Activated CD8-positive, alpha-beta memory T cell treated with anti-CD3 and anti-CD28 coated beads for 24 hours (primary cell): Measurements from ENCODE around the gene CEMIP2.
"Not testable (repeated sequence)": the region's sequence is repeated elsewhere in the genome, so short reads cannot be mapped to it uniquely, and the experiment has no call there.

ENCODE experiments used
- DNase-seq: peaks from one replicate; pipeline ENCODE4 v3.0.0-alpha.2; 2020

CEMIP2 gene

DNA sequence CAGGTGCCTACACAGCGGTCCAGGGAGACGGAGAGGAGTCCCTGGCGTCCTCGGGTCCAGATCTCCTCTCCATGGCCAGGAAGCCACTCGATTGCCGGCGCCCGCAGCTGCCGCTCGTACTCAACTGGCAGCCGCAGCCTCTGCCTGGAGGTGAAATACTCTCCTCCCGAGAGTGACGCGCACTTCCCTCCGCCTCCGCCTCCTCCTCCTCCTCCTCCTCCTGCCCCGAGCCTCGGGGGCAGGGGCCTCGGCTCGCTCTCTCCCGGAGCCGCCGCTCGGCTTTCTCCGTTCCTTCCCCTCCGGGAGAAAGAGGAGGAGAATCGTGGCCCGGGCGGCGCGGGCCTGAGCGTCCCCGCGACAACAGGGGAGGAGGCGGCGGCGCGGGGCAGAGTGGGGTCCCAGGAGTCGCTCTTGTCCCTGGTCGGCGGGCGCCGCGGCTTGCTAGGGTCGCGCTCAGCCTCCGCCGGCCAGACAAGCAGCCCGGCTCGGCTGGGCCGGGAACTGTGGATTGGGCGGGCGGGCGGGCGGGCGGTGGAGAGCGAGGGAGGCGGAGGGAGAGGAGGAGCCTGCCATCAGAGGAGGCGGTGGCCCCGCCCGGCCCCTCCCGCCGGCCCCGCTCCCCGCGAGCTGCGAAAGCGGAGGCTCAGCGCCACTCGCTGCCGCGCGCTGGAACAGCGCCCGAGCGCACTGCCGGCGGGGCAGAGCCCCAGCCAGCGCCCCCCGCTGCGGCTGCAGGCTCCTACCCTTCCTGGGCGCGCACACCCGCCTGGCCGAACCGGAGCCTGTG lies at the start of gene CEMIP2:
Gene CEMIP2, minus strand, starts transcription at position 126 of the 787 bp plus-strand sequence. CDS start 18,140 bp downstream, outside the sequence.
- DNase-seq, result peak; percentile 92

- no peak for DNase-seq
Observed at GRCh38 chr9:71816916-71817451, 48.7 kb upstream of the CEMIP2 start.

GRCh38 chr9:71814815-71815214 lies 46.5 kb upstream of the CEMIP2 start:
- DNase-seq, result no peak

DNA sequence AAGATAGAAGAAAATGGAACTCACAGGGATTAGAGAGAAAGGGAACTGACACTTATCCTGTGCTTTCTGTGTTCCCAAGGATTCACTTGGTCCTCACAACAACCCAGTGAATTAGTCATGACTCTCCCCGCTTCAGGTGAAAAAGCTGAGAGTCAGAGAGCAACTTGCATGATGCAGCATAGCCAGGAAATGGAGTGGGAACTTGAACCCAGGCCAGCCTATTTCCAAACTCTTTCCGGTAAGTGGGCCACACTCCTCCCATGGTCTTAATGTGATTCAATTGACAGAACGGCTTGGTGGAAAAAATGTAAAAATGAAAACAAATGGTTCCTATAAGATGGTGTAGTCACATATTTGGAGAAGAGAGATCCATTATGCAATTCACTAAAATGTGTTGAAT lies 45.9 kb upstream of the CEMIP2 start:
- no peak for DNase-seq

DNA sequence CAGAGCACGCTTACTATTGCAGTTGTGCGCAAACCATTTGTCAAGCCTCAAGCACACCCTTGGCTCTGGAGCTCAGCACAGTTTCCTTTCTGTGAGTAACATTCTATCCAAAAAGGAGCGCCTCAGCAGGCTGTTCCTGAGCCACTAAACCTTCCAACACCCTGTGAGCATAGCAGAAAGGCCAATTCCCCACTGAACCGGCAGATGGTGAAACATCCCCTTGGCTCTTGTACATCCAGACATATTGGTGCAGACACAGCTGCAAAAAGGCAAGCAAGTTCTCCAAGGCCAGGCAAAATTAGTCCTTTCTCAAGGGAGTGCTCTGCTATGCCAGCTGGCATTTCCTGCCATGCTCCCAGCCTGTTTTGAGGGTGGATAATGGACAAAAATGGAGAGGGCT lies 44.1 kb upstream of the CEMIP2 start:
- DNase-seq, result no peak

DNA sequence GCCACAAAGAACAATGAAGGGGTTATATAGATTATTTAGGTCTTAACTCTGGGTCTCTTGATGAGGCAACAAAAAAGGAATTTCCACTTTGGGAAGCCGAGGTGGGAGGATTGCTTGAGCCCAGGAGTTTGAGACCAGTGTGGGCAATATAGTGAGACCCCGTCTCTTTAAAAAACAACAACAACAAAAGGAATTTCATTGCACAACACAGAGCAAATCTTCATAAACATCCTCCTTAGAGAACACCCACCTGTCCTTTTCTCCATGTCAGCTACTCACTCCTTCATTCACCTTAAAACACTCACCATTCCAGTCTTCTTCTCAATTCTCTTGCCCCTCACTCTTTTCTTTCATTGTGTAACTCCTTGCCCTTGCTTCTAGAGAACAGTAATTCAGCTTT lies 39.8 kb upstream of the CEMIP2 start:
- DNase-seq, result no peak

DNA sequence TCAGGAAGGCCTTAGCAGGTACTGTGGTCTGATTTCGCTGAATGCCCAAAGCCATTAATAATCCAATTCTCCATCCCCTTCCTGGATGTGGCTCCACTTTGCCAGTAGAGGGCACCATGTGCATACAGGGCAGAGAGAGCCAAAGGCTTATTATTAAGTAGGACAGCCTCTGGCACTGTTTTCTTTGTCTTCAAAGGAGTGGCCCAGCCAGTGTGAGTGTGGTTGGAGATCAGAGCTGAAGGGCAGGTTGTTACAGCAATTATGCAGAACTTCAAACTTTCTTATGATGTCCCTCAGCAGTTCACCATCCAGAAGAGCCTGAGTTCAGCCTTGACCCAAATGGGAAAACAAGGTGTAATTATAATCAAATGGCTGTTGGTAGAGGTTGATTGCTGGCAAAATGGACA lies 38.6 kb upstream of the CEMIP2 start:
- peak; percentile 75 for DNase-seq

- not testable (repeated sequence) for DNase-seq
Observed at GRCh38 chr9:71805096-71805495, 36.8 kb upstream of the CEMIP2 start.

GRCh38 chr9:71801826-71802225 lies 33.5 kb upstream of the CEMIP2 start:
- DNase-seq, result no peak

DNA sequence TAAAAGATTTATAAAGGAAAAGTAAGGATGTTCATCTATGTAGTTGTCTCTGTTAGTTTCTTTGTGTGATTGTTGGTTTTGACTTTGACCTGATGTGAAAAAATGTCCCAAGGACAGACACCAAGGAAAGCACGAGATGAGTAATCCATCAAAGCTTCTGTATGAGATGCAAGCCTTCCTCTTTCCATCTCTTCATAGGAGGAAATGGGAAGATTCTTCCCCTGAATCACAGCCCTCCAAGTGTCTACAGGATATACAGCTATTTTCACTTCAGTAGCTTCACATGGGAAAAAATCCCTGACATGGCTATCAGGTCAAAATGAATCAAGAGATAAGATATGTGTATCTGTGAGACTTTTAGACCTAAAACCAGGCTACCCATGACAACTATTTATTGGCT lies 29.0 kb upstream of the CEMIP2 start:
- DNase-seq, result no peak

- DNase-seq, result no peak
Observed at GRCh38 chr9:71796100-71796767, 27.9 kb upstream of the CEMIP2 start.

- DNase-seq, result no peak
Observed at GRCh38 chr9:71795097-71795813, 26.9 kb upstream of the CEMIP2 start.

- DNase-seq, result no peak
Observed at GRCh38 chr9:71793386-71794105, 25.2 kb upstream of the CEMIP2 start.

GRCh38 chr9:71791875-71792274 lies 23.6 kb upstream of the CEMIP2 start:
- DNase-seq, result no peak

- no peak for DNase-seq
Observed at GRCh38 chr9:71790296-71790695, 22.0 kb upstream of the CEMIP2 start.

GRCh38 chr9:71783120-71783523 lies 14.8 kb upstream of the CEMIP2 start:
- DNase-seq, result peak; percentile 88

DNA sequence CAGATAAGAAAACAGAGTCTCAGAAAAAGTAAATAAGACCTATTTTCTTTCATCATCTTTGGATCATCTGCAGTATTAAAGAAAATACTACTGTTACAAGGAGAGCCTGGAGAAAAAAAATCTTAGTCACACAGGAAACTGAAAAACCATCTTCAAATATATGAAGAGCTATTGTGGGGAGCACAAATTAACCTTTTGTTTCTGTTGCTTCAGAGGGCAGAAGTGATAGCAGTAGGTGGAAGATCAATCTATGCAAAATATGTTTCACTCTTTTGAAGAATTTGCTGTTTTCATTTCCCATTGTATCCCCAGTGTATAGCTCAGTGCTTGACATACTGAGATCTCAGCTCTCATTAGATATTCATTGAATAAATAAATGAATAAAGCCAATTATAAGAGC lies 13.1 kb upstream of the CEMIP2 start:
- no peak for DNase-seq

DNA sequence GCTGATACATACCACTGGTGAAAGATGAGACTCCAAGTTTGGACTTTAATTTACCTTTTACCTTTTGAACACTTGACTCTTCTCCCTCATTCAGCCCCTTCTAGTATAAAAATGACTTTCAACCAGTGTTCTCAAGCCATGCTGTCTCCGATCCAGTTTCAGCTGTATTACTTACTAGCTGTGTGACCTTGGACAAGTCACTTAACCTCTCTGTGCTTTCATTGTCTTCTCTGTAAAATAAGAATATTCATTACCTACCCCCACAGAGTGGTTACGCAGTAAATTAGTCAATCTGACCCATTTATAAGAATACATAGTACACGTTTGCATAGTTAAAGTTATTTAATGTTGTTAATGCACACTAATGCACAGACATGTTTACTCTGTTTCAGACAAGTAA lies 12.6 kb upstream of the CEMIP2 start:
- DNase-seq, result no peak

DNA sequence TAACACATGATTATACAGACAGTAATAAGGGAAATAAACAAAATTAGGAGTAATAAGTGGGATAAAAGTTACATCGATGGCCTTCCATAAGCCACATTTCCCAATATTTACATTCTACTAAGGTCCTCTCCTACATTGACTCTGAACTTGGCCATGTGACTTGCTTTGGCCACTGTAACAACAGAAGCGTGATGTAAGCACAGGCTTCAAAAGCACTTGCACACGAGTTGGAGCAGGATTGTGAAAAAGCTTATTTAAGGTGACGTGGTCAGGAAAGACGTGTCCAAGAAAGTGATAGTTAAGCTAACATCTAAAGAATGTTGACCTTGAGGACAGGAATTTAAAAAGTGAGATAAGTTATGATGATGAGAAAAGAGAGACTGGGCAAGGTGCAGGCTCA lies 9.8 kb upstream of the CEMIP2 start:
- no peak for DNase-seq

DNA sequence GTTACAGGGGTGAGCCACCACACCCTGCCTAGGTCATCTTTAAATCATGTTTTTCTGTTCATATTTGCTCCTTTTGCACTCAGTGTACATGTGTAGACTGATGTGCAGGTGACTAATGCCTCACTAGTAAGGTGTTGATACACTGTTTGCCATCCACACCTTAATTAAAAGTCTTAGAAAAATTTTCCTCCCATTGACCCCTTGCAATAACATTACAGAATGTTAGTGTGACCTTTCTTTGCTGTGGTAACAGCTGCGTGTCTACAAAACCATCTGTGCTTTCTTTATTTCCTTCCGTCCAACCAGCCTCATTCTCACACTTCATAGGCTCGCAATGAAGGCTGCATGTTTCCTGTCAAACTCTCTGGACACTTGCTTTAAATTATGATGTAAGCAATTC lies 6.6 kb upstream of the CEMIP2 start:
- no peak for DNase-seq

GRCh38 chr9:71772726-71773125 lies 4.4 kb upstream of the CEMIP2 start:
- no peak for DNase-seq

- no peak for DNase-seq
Observed at GRCh38 chr9:71770170-71770569, 1.9 kb upstream of the CEMIP2 start.
